ENCODE data around the gene LCN10.

DNA sequence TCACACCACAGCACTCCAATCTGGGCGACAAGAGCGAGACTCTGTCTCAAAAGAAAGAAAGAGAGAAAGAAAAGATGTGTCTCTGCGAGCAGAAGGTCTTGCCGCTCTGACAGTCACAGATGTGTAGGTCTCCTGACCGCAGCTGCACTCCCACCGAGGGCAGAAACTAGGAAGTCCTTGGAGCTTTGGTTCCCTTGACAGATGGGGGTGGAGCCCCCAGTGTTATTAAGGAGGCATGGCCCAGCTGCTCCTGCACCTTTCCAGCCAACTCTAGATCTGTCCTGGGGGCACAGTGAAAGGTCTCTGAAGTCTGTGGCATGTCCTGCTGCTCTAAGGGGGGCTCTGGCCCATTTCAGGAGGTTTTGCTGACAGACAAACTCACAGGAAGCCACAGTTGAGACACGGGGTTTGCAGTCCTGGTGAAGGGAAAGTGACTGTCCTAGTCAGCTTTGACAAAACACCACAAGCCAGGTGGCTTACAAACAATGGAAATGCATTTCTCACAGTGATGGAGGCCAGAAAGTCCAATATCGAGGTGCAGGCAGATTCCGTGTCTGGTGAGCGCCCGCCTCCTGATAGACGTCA lies 39.4 kb downstream of the LCN10 start:
- TF ChIP-seq, protein P1, sequence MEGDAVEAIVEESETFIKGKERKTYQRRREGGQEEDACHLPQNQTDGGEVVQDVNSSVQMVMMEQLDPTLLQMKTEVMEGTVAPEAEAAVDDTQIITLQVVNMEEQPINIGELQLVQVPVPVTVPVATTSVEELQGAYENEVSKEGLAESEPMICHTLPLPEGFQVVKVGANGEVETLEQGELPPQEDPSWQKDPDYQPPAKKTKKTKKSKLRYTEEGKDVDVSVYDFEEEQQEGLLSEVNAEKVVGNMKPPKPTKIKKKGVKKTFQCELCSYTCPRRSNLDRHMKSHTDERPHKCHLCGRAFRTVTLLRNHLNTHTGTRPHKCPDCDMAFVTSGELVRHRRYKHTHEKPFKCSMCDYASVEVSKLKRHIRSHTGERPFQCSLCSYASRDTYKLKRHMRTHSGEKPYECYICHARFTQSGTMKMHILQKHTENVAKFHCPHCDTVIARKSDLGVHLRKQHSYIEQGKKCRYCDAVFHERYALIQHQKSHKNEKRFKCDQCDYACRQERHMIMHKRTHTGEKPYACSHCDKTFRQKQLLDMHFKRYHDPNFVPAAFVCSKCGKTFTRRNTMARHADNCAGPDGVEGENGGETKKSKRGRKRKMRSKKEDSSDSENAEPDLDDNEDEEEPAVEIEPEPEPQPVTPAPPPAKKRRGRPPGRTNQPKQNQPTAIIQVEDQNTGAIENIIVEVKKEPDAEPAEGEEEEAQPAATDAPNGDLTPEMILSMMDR (conservative IDR thresholded peaks at IDR 0.05; ENCODE audit: low read depth, low read length) = no peak
- no peak for TF ChIP-seq EZH2 (IDR thresholded peaks at IDR 0.05; ENCODE audit: low read length, unreplicated experiment)

All from PC-3 (cell line).